ELR (cell line): ENCODE data around the gene ACOXL.
A peak's percentile ranks its signal among the peaks of the same experiment; 100 is the strongest.

Source experiments
- DNase-seq: peaks from one replicate; pipeline ENCODE4 v3.0.0-alpha.2; 2015; ENCODE audit warnings: low read depth

Gene ACOXL

GRCh38 chr2:110755491-110756078 lies 23.2 kb downstream of the ACOXL start:
- DNase-seq: peak; percentile 44

- no peak for DNase-seq
Observed at GRCh38 chr2:110759411-110759810, 27.0 kb downstream of the ACOXL start.

GRCh38 chr2:110764931-110765330 lies 32.6 kb downstream of the ACOXL start:
- DNase-seq: no peak

GRCh38 chr2:110766291-110766690 lies 33.9 kb downstream of the ACOXL start:
- DNase-seq: no peak

- no peak for DNase-seq
Observed at GRCh38 chr2:110768591-110768990, 36.2 kb downstream of the ACOXL start.

GRCh38 chr2:110770404-110770958 lies 38.1 kb downstream of the ACOXL start:
- DNase-seq: no peak

DNA sequence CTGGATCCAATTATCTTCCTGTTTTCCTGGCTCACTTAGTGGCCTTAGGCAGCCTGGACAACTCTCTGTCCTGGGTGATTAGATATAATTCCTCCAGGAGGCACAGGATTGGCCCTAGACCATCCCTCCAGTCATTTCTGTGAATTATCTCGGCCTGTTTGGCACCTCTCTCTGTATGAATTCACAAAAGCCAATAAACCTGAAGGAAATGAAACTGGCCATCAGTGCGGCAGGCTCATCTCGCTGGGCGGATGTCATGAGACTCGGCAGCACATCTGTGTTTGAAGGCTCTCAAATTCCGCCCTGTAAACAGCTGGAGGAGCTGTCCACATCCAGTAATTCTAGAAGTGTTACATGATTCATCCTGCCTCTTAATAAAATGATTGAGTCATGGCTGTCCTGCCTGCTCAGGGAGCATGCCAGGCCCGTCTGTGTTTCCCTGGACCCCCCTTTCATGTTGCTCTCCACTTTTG lies 38.6 kb downstream of the ACOXL start:
- DNase-seq: peak; percentile 52

DNA sequence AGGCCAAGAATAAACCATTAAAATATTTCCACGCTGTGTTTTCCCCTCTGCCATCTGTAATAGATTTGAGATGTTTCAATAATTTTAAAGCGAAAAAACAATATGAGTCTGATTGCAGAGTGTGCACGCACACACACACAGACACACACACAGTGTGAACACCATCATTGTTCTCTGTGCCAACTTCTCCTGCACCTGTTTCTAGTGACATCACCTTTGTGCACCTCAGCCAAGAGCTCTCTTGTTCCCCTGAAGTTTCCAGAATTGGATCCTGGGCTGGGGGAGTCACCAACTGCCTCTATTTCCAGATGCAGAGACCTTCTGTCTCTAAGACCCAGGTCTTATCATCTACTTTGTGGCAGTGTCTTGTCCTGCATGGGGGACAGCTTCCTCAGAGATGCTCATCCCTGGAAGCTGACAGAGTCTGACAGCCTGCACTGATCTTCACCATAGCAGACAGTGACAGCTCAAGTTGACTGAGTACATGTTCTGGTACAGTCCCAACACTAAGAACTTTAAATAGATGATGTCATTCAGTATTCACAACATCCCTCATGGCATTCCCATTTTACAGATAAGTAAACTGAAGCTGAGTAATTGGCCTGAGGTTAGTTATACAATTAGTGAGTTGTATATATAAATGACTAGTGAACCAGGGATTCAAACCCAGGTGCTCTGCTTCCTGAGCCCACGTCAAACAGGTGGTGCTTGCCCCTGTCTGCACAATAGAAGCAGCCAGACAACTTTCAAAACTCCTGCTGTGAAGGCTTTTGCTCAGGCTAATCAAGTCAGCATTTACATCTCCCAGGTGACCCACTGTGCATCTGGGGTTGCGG lies 39.4 kb downstream of the ACOXL start:
- no peak for DNase-seq

DNA sequence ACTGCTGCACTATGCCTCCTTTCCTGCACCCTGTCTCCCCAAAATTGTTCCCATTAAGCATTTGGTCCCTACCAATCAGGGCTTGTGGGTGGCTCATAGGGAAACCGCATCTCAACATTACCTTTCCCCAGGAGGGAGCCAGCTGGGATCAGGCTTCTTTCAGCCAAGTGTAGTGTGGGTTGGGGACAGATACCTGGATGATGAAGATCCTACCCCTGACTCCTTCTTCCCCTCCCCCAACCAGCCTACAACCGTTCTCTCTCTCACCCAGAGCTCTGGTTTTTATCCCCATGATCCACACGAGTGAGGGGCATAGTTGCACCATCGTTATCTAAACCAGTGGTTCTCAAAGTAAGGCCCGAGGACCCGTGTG lies 40.0 kb downstream of the ACOXL start:
- DNase-seq: no peak

DNA sequence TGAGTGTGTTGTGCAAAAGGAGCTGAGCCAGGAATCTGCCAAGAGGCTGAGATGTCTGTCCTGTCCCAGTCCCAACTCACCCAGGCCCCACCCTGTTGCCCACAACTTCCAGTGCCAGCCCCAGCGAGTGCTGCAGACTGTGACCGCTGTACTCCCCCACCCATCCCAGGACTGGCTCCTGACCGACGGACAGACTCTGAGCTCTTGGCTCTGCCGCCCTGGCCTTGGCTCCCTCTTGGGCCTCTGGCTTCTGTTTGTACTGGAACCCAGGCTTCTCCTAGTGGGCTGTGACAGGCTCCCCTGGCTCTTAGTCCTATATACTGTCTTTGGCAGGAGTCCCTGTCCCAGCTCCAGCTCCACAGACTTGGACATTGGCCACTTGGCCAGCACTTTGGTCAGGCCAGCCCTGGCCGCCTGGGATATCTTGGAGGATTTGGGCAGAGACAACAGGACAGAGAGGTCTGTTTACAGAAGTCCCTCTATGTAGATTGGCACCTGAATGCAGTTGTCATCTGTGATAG lies 41.1 kb downstream of the ACOXL start:
- DNase-seq: no peak

DNA sequence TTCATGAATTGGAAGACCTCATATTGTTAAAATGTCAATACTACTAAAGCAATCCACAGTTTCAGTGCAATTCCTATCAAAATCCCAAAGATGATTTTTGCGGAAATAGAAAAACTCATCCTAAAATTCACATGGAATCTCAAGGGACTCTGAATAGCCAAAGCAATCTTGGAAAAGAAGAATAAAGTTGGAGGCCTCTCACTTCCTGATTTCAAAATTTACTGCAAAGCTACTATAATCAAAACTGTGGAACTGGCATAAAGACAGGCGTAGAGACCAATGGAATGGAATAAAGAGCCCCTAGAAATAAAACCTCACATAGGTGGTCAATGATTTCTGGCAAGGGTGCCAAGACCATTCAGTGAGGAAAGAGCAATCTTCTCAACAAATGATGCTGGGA lies 42.3 kb downstream of the ACOXL start:
- DNase-seq: no peak

GRCh38 chr2:110777531-110778311 lies 45.3 kb downstream of the ACOXL start:
- no peak for DNase-seq

DNA sequence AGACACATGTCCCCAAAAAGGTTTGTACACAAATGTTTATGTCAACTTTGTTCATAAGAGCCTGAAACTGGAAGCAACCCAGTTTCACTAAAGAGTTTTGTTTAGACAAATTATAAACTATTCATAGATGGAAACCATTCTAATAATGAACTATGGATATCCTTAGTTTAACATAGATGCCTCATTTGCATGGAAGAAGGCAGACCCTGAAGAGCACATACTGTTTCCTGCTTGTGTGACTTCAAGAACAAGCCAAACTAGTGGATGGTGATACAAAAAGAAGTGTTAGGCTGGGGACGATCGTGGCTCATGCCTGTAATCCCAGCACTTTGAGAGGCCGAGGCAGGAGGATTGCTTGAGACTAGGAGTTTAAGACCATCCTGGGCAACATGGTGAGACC lies 48.1 kb downstream of the ACOXL start:
- no peak for DNase-seq

GRCh38 chr2:110783196-110783873 lies 51.0 kb downstream of the ACOXL start:
- DNase-seq: no peak

DNA sequence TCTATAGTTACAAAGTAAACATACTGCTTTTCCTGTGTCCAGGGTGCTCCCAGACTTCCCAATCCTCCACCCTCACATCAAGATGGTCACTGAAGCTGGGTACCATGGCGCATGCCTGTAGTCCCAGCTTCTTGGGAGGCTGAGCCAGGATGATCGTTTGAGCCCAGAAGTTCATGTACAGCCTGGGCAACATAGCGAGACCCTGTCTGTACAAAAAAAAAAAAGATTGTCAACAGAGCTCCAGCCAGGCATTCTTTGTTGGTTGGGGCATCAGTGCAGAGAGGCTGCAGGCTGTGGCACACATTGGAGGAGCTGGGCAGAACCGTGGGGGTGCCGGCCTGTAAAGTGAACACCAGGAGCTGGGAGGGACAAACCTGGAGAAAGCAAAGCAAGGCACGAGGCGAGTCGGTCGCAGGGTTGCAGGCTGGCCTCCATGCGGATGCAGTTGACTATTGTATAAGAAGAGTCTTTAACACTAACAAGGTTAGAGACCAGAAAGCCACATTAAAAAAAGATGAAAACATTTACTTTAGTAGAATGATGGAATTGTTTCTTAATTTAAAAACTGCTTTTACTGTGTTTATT lies 51.8 kb downstream of the ACOXL start:
- no peak for DNase-seq

DNA sequence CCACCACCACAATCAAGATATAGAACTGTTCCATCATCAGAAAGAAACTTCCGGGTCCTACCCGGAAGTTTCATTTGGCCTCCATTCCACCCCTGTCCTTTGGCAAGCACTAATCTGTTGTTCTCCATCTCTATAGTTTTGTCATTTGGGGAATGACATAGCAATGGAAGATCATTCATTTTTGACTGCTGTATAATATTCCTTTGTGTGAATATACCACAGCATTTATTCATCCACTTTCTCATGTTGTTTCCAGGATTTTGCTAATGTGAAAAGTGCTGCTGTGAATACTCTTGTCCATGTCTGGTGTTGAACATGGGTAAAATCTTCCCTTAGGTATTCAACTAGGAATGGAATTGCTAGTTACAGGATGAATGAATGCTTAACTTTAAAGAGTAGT lies 53.1 kb downstream of the ACOXL start:
- no peak for DNase-seq

- no peak for DNase-seq
Observed at GRCh38 chr2:110788976-110789375, 56.6 kb downstream of the ACOXL start.

DNA sequence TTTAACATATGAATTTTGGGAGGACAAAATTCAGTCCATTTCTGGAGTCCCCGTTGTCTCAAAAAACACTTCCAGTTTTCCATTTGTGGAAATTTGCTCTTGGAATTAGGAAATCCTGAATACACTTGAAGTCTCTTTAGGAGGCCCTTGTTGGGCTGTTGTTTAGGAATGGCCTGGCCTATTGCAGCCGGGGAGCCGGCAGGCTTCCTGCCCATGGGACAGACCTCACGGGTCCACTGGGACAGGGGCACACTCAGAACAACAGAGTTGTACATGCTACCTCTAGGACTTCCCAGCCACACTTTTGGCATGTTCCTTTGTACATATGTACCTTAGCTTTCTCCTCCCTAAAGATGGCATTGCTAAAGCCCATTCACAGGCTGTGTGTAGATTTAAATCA lies 57.3 kb downstream of the ACOXL start:
- no peak for DNase-seq

GRCh38 chr2:110790907-110791306 lies 58.5 kb downstream of the ACOXL start:
- no peak for DNase-seq

DNA sequence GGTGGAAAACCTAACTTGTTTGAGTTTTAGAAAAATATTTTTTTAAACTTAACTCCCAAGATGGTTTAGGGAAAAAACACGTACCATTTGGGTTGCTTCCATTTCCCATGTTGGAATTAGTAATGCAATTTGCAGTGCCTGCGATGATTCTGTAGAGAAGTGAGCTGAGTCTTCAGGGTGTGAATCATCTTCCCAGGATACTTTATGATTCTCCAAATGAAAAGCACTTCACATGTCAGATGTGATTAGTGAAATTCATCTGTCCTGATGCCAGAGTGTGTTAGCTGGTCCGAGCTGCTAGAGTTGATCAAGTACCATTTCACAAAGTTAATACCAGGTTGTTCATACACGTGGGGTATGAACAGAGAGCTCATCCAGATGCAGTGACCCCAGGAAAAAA lies 59.1 kb downstream of the ACOXL start:
- DNase-seq: no peak

DNA sequence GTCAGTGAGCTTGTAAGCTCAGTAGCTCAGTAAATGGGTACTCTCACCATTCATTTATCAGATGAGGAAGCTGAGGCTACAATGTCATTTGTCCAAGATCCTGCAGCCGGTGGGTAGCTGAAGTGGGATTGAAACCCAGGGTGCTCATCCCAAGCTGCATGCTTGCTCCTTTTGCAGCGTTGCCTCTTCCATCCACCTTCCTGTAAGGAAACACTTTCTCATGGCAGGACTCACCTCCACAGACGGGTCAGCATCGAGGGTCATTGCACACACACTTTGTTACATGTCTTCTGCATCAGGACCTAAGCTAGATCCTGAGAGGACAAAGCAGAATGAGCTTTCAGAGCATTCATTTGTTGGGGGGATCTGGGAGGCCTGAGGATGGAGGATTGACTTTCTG lies 60.7 kb downstream of the ACOXL start:
- DNase-seq: no peak
